ENCODE data around the gene ADAM12.

Gene ADAM12

DNA sequence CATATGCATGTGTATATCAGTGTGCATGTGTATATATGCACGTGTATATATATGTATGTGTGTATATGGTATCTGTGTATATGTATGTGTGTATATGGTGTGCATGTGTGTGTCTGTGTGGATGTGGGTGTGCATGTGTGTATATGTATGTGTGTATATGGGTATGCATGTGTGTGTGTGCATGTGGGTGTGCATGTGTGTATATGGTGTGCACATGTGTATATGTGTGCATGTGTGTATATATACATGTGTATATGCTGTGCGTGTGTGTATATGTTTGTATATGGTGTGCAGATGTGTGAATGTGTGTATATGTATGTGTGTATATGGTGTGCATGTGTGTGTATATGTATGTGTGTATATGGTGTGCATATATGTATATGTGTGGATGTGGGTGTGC lies 245.2 kb downstream of the ADAM12 start:
- Histone ChIP-seq H3K4me3 (ENCODE audit: insufficient read length, low read depth) (no peak overlapping the region), H3K36me3 (ENCODE audit: insufficient read depth, insufficient read length, low read length) (no peaks in the 10 kb centered on the region), H3K4me1 (ENCODE audit: insufficient read depth, insufficient read length) (no peaks in the 10 kb centered on the region), H3K9me3 (ENCODE audit: insufficient read depth, low read length) (peaks cover 7% of the 10 kb centered on the region; the same call in 1 of the 2 replicates), H3K27me3 (ENCODE audit: insufficient read depth, insufficient read length) (no peaks in the 10 kb centered on the region), H3K9ac (ENCODE audit: insufficient read length, low read depth) (no peak overlapping the region)
- DNase-seq (ENCODE audit: low read depth, low spot score), result no peak
- no peak for TF ChIP-seq SUZ12 (IDR thresholded peaks at IDR 0.05; ENCODE audit: extremely low read depth, insufficient read depth, insufficient read length)
- no peak for TF ChIP-seq YY1 (IDR thresholded peaks at IDR 0.05; ENCODE audit: insufficient read depth, insufficient read length)
- TF ChIP-seq ZNF274 (IDR thresholded peaks at IDR 0.05; ENCODE audit: low read depth, low read length), result no peak

DNA sequence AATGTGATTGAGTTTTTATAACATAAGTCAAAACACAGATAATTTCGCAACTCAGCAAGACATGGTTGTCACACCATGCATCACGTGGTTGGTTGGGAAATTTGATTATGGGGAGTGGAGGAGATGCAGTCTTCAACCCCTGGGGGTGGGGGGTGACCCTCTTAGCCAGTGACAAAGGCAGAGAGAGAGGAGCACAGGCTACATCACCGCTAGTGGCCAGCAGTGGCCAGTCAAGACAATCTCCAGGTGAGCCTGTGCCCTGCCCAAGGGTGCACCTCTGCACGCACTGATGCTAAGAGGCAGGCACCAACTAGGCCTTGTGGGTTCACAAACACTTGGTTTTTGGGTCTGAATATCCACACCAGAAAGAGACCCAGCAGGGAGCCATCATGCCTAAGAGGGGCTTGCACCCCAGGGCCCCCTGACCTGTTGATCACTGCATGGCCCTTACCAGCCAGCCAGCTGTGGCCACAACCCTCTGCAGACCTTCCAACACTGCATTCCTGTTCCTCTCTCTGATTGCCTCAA lies 247.5 kb downstream of the ADAM12 start:
- DNase-seq (ENCODE audit: low read depth, low spot score), result no peak
- Histone ChIP-seq H3K4me3 (ENCODE audit: insufficient read length, low read depth) (no peak overlapping the region), H3K27me3 (ENCODE audit: insufficient read depth, insufficient read length) (no peaks in the 10 kb centered on the region), H3K36me3 (ENCODE audit: insufficient read depth, insufficient read length, low read length) (no peaks in the 10 kb centered on the region), H3K9ac (ENCODE audit: insufficient read length, low read depth) (no peak overlapping the region), H3K9me3 (ENCODE audit: insufficient read depth, low read length) (peaks cover 7% of the 10 kb centered on the region; the same call in 1 of the 2 replicates), H3K4me1 (ENCODE audit: insufficient read depth, insufficient read length) (no peaks in the 10 kb centered on the region)
- TF ChIP-seq ZNF274 (IDR thresholded peaks at IDR 0.05; ENCODE audit: low read depth, low read length) (no peak), SUZ12 (IDR thresholded peaks at IDR 0.05; ENCODE audit: extremely low read depth, insufficient read depth, insufficient read length) (no peak), YY1 (IDR thresholded peaks at IDR 0.05; ENCODE audit: insufficient read depth, insufficient read length) (no peak)

DNA sequence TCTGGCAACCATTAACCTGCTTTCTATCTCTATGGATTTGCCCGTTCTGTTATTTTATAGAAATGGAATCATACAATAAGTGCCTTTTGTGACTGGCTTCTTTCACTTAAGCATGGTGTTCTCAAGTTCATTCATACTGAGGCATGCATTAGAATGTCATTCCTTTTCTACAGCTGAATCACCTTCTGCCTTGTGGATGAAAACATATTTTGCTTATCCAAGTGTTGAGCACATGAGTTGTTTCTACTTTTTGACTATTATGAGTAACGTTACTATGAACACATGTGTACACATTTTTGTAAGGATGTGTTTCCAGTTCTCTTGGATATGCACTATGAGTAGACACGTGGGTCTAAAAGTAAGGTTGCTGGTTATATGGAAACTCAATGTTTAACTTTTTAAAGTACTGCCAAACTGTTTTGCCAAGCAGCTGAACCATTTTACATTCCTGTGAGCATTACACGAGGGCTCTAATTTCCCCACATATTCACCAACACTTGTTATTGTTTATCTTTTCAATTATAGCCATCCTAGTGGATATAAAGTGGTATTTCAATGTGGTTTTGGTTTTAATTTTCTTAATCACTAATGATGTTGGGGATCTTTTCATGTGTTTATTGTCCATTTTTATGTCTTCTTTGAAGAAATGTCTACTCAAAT lies 250.6 kb downstream of the ADAM12 start:
- no peaks in the 10 kb centered on the region for H3K27me3 ChIP-seq (ENCODE audit: insufficient read depth, insufficient read length)
- TF ChIP-seq SUZ12 (IDR thresholded peaks at IDR 0.05; ENCODE audit: extremely low read depth, insufficient read depth, insufficient read length) (no peak), YY1 (IDR thresholded peaks at IDR 0.05; ENCODE audit: insufficient read depth, insufficient read length) (no peak), ZNF274 (IDR thresholded peaks at IDR 0.05; ENCODE audit: low read depth, low read length) (no peak)
- H3K4me1 ChIP-seq (ENCODE audit: insufficient read depth, insufficient read length), result no peaks in the 10 kb centered on the region
- H3K36me3 ChIP-seq (ENCODE audit: insufficient read depth, insufficient read length, low read length), result no peaks in the 10 kb centered on the region
- no peak overlapping the region for H3K4me3 ChIP-seq (ENCODE audit: insufficient read length, low read depth)
- H3K9me3 ChIP-seq (ENCODE audit: insufficient read depth, low read length), result no peaks in the 10 kb centered on the region
- no peak for DNase-seq (ENCODE audit: low read depth, low spot score)
- H3K9ac ChIP-seq (ENCODE audit: insufficient read length, low read depth), result no peak overlapping the region

DNA sequence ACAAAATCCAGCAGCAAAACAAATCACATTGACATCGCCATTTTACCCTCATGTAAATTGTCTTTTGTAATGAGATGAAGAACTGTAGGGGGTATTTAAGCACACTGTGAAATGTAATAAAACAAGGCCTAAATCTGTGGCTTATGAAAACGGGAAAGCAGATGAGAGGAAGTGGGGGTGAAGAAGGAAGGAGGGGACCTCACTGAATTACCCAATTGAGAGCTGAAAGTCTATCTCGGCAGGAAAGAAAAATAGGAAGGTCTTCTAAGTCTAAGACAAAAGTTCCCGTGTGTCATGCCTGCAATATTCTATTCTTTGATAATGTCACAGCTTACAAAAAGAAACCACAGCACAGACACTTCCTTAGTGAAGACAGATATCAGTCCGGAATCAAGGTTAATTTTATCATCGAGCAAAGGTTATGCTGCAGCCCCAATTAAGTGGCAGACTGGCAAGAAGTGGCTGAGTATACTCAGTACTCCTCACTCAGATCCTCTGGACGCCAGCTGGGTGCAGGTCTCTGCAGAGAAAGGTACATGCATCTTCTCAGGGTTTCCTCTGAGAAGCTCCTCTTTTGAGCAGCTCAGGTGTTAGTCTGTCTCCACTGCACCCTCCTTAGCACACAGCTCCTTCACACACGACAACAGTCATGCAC lies 252.2 kb downstream of the ADAM12 start:
- no peaks in the 10 kb centered on the region for H3K4me1 ChIP-seq (ENCODE audit: insufficient read depth, insufficient read length)
- TF ChIP-seq ZNF274 (IDR thresholded peaks at IDR 0.05; ENCODE audit: low read depth, low read length) (no peak), YY1 (IDR thresholded peaks at IDR 0.05; ENCODE audit: insufficient read depth, insufficient read length) (no peak), SUZ12 (IDR thresholded peaks at IDR 0.05; ENCODE audit: extremely low read depth, insufficient read depth, insufficient read length) (no peak)
- H3K4me3 ChIP-seq (ENCODE audit: insufficient read length, low read depth), result no peak overlapping the region
- no peak for DNase-seq (ENCODE audit: low read depth, low spot score)
- H3K9me3 ChIP-seq (ENCODE audit: insufficient read depth, low read length), result no peaks in the 10 kb centered on the region
- H3K36me3 ChIP-seq (ENCODE audit: insufficient read depth, insufficient read length, low read length), result no peaks in the 10 kb centered on the region
- no peak overlapping the region for H3K9ac ChIP-seq (ENCODE audit: insufficient read length, low read depth)
- H3K27me3 ChIP-seq (ENCODE audit: insufficient read depth, insufficient read length), result no peaks in the 10 kb centered on the region

DNA sequence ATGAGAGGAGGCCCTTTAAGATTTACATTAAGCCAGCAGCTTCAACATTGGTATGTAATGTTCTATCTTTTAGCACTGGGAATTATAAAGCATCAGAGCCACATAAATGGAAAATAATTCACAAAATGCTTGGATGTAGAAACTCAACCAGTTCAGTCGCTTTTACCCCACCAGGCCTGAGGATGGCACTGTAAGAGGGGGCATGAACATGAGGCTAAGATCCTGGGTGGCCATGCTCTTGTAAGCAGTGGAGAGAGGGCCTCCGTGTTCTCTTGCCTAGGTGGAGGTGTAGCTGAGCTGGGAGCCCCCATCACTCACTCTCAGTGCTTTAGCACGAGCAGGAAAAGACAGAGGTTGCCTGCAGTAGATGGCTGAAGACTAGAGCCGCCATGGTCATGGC lies 253.1 kb downstream of the ADAM12 start:
- TF ChIP-seq YY1 (IDR thresholded peaks at IDR 0.05; ENCODE audit: insufficient read depth, insufficient read length) (no peak), SUZ12 (IDR thresholded peaks at IDR 0.05; ENCODE audit: extremely low read depth, insufficient read depth, insufficient read length) (no peak), ZNF274 (IDR thresholded peaks at IDR 0.05; ENCODE audit: low read depth, low read length) (no peak)
- no peaks in the 10 kb centered on the region for H3K9me3 ChIP-seq (ENCODE audit: insufficient read depth, low read length)
- H3K36me3 ChIP-seq (ENCODE audit: insufficient read depth, insufficient read length, low read length), result no peaks in the 10 kb centered on the region
- no peaks in the 10 kb centered on the region for H3K27me3 ChIP-seq (ENCODE audit: insufficient read depth, insufficient read length)
- no peak overlapping the region for H3K4me3 ChIP-seq (ENCODE audit: insufficient read length, low read depth)
- H3K9ac ChIP-seq (ENCODE audit: insufficient read length, low read depth), result no peak overlapping the region
- DNase-seq (ENCODE audit: low read depth, low spot score), result no peak
- H3K4me1 ChIP-seq (ENCODE audit: insufficient read depth, insufficient read length), result no peaks in the 10 kb centered on the region

DNA sequence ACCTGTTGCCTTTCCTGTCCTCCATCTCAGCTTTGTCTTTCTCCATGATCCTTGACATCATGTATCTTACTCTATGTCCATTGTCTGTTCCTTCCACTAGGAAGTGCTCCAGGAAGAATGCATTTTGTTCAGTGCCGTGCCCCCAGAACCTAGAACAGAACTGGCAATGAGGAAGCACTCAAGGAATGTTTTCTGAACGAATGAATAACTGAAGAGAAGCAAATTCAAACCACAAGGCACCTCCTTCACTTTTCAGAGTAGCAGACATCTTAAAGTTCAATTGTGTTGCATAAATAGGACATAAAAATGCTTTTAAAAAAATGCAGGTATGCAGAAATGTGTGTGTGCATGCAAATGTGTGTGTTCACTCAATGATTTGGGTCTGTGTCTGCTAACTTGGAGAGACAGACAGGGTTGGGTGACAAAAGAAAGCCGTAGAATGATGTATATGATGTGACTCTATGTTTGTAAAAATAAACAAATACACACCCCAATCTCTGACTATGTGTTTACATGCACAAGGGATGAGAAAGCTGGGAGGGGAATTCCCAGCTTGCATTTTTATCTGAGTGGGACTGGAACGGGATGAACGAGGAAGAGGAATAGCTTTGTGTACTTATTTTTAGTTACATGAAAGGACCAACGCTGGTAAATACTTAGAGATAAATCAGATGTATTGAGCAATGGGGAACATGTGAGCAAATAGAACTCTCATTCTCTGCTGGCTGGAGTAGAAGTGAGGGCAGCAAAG lies 254.2 kb downstream of the ADAM12 start:
- Histone ChIP-seq H3K9ac (ENCODE audit: insufficient read length, low read depth) (no peak overlapping the region), H3K4me1 (ENCODE audit: insufficient read depth, insufficient read length) (no peaks in the 10 kb centered on the region), H3K4me3 (ENCODE audit: insufficient read length, low read depth) (no peak overlapping the region), H3K9me3 (ENCODE audit: insufficient read depth, low read length) (no peaks in the 10 kb centered on the region), H3K36me3 (ENCODE audit: insufficient read depth, insufficient read length, low read length) (no peaks in the 10 kb centered on the region), H3K27me3 (ENCODE audit: insufficient read depth, insufficient read length) (no peaks in the 10 kb centered on the region)
- DNase-seq (ENCODE audit: low read depth, low spot score), result no peak
- TF ChIP-seq YY1 (IDR thresholded peaks at IDR 0.05; ENCODE audit: insufficient read depth, insufficient read length) (no peak), SUZ12 (IDR thresholded peaks at IDR 0.05; ENCODE audit: extremely low read depth, insufficient read depth, insufficient read length) (no peak)

Measured in NT2/D1 (cell line).